WTC11 (cell line): ENCODE data around the gene CNPY4. TPM values are rescaled to one million over a fixed set of nuclear protein-coding genes. Genes with fewer than 3 reads are reported as not detected.

Source experiments
- AFF4 ChIP-seq: sonication (generic); formaldehyde crosslinking; IDR thresholded peaks from 2 replicates; pipeline ENCODE4 v1.8.1; 2023; ENCODE audit warnings: mild to moderate bottlenecking, missing genetic modification reagents, borderline replicate concordance
- ARID4B ChIP-seq: sonication (generic); formaldehyde crosslinking; IDR thresholded peaks from 2 replicates; pipeline ENCODE4 v1.8.0; 2023; ENCODE audit warnings: missing genetic modification reagents, mild to moderate bottlenecking, borderline replicate concordance
- CBFB ChIP-seq: sonication (generic); formaldehyde crosslinking; IDR thresholded peaks from 2 replicates; pipeline ENCODE4 v1.8.1; 2022; ENCODE audit warnings: mild to moderate bottlenecking, low read depth, missing genetic modification reagents
- CDX4 ChIP-seq: fragments of 250-450 bp; sonication (Bioruptor Pico); IDR thresholded peaks from 2 replicates; pipeline ENCODE4 v1.9.0; 2021; ENCODE audit warnings: moderate library complexity, mild to moderate bottlenecking, inconsistent platforms, borderline replicate concordance
- E2F5 ChIP-seq: sonication (generic); formaldehyde crosslinking; IDR thresholded peaks from 2 replicates; pipeline ENCODE4 v1.8.1; 2022; ENCODE audit warnings: mild to moderate bottlenecking, moderate library complexity, missing genetic modification reagents
- FOXP1 ChIP-seq: sonication (generic); formaldehyde crosslinking; IDR thresholded peaks from 2 replicates; pipeline ENCODE4 v1.8.0; 2022; ENCODE audit warnings: missing genetic modification reagents, mild to moderate bottlenecking, moderate library complexity, borderline replicate concordance
- IRF2 ChIP-seq: sonication (generic); formaldehyde crosslinking; IDR thresholded peaks from 2 replicates; pipeline ENCODE4 v1.8.0; 2022; ENCODE audit warnings: low read depth, missing genetic modification reagents, borderline replicate concordance
- MYBL2 ChIP-seq: sonication (generic); formaldehyde crosslinking; IDR thresholded peaks from 2 replicates; pipeline ENCODE4 v1.8.1; 2023; ENCODE audit warnings: mild to moderate bottlenecking, moderate library complexity, missing genetic modification reagents
- PREB ChIP-seq: sonication (generic); formaldehyde crosslinking; IDR thresholded peaks from 2 replicates; pipeline ENCODE4 v1.8.1; 2022; ENCODE audit warnings: mild to moderate bottlenecking, missing genetic modification reagents, moderate library complexity, borderline replicate concordance
- SMAD3 ChIP-seq: sonication (generic); formaldehyde crosslinking; IDR thresholded peaks from 2 replicates; pipeline ENCODE4 v1.8.0; 2022; ENCODE audit warnings: missing genetic modification reagents, mild to moderate bottlenecking, borderline replicate concordance
- STAT6 ChIP-seq: sonication (generic); formaldehyde crosslinking; conservative IDR thresholded peaks from 2 replicates; pipeline ENCODE4 v1.8.1; 2023; ENCODE audit warnings: mild to moderate bottlenecking, low read depth, missing genetic modification reagents, moderate library complexity
- TCF7 ChIP-seq: sonication (generic); formaldehyde crosslinking; IDR thresholded peaks from 2 replicates; pipeline ENCODE4 v1.8.0; 2022; ENCODE audit warnings: mild to moderate bottlenecking, low read depth, missing genetic modification reagents, moderate library complexity
- TEAD1 ChIP-seq: sonication (generic); formaldehyde crosslinking; IDR thresholded peaks from 2 replicates; pipeline ENCODE4 v1.8.0; 2022; ENCODE audit warnings: mild to moderate bottlenecking, missing genetic modification reagents
- ZBTB43 ChIP-seq: sonication (generic); formaldehyde crosslinking; IDR thresholded peaks from 2 replicates; pipeline ENCODE4 v1.8.1; 2023; ENCODE audit warnings: mild to moderate bottlenecking, missing genetic modification reagents
- ZNF232 ChIP-seq: sonication (generic); formaldehyde crosslinking; IDR thresholded peaks from 2 replicates; pipeline ENCODE4 v1.8.0; 2022; ENCODE audit warnings: mild to moderate bottlenecking, missing genetic modification reagents
- ZNF263 ChIP-seq: sonication (generic); formaldehyde crosslinking; IDR thresholded peaks from 2 replicates; pipeline ENCODE4 v1.8.1; 2022; ENCODE audit warnings: low read depth, mild to moderate bottlenecking, moderate library complexity, missing genetic modification reagents
- ZNF512 ChIP-seq: sonication (generic); formaldehyde crosslinking; IDR thresholded peaks from 2 replicates; pipeline ENCODE4 v1.8.1; 2022; ENCODE audit warnings: missing genetic modification reagents, borderline replicate concordance
- ZNF671 ChIP-seq: fragments of 250-450 bp; sonication (Bioruptor Pico); IDR thresholded peaks from 2 replicates; pipeline ENCODE4 v1.8.0; 2021; ENCODE audit warnings: mild to moderate bottlenecking
- total RNA-seq: library from RNA; stranded (reverse); gene quantifications from 3 replicates; pipeline ENCODE4 v1.2.3, GENCODE V29; 2021

The CNPY4 gene
- total RNA-seq, 1 experiment from 2014 or later, result 15.1 TPM

GRCh38 chr7:100091411-100092181, 27.8 kb upstream of the CNPY4 start (continued):
- TF ChIP-seq STAT6 (CRISPR knock-in tag), result no peak
- no peak for TF ChIP-seq IRF2 (CRISPR knock-in tag)
- TF ChIP-seq ZBTB43 (CRISPR knock-in tag), result no peak
- no peak for TF ChIP-seq E2F5 (CRISPR knock-in tag)
- no peak for TF ChIP-seq ZNF263 (CRISPR knock-in tag)
- no peak for TF ChIP-seq AFF4
- no peak for TF ChIP-seq MYBL2 (CRISPR knock-in tag)
- TF ChIP-seq ZNF232 (CRISPR knock-in tag), result no peak
- no peak for TF ChIP-seq SMAD3
- no peak for TF ChIP-seq FOXP1 (CRISPR knock-in tag)
- no peak for TF ChIP-seq TEAD1 (CRISPR knock-in tag)
- no peak for TF ChIP-seq CBFB (CRISPR knock-in tag)
- no peak for TF ChIP-seq ARID4B (CRISPR knock-in tag)
- peak; percentile 89 for TF ChIP-seq ZNF671 (CRISPR knock-in tag)
- no peak for TF ChIP-seq TCF7 (CRISPR knock-in tag)
- no peak for TF ChIP-seq CDX4 (CRISPR knock-in tag)
- no peak for TF ChIP-seq PREB (CRISPR knock-in tag)
- no peak for TF ChIP-seq ZNF512 (CRISPR knock-in tag)
